Bronchial epithelial cell (primary cell): ENCODE data around the gene FAM168A. TPM values are rescaled to one million over a fixed set of nuclear protein-coding genes. Genes with fewer than 3 reads are reported as not detected.

ENCODE experiments used
- DNase-seq: peaks from one replicate; pipeline ENCODE4 v3.0.0-alpha.2; 2010; ENCODE audit warnings: low read depth
- FAIRE-seq: peaks from 2 replicates; lab custom pipeline; 2011; peaks lifted over from hg19 to GRCh38; lab: Jason Lieb, UNC
- H3K27me3 ChIP-seq: 2 replicates; pipeline ENCODE4 v1.5.1; 2011; ENCODE audit warnings: low read length; ENCODE audit not compliant: control insufficient read depth, insufficient read depth
- H3K36me3 ChIP-seq: 2 replicates; pipeline ENCODE4 v1.5.1; 2011; ENCODE audit warnings: low read length; ENCODE audit not compliant: control insufficient read depth, insufficient read depth
- H3K4me3 ChIP-seq: 2 replicates; pipeline ENCODE4 v1.5.1; 2011; ENCODE audit warnings: mild to moderate bottlenecking, low read depth, low read length, control low read depth
- total RNA-seq: library from RNA; depleted of rRNA; stranded (reverse); fragments of >200 nt; gene quantifications from 2 replicates; pipeline ENCODE4 v1.2.1, GENCODE V29; 2014
- TF ChIP-seq, protein P1 (sequence below): IDR thresholded peaks from 2 replicates; pipeline ENCODE4 v1.5.1; 2011; ENCODE audit warnings: mild to moderate bottlenecking, moderate library complexity, low read length, control low read depth, inconsistent platforms; ENCODE audit not compliant: insufficient read depth, severe bottlenecking

Gene FAM168A
- total RNA-seq, 1 donor from 2014 or later = 4.7 TPM

DNA sequence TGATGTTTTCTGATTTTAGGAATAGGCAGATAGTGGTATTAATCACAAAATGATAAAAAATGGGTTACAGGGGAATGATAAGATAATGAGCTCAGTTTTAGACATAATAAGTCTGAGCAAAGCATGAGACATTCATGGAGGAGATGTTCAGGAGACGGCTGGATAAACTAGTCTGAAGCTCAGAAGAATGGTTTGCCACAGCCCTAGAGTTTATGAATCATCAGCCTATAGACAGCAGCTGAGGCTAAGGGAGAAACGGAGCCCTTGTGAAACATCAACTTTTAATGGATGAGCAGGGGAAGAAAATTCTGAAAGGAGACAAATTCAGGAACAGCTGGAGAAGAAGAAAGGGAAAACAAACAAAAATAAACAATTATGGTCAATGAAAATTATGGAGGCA is 134.6 kb downstream of the FAM168A start:
- no peak overlapping the region for H3K4me3 ChIP-seq
- no peaks in the 10 kb centered on the region for H3K36me3 ChIP-seq
- DNase-seq = peak; percentile 53
- H3K27me3 ChIP-seq = no peaks in the 10 kb centered on the region
- no peak for FAIRE-seq
- TF ChIP-seq, protein P1, sequence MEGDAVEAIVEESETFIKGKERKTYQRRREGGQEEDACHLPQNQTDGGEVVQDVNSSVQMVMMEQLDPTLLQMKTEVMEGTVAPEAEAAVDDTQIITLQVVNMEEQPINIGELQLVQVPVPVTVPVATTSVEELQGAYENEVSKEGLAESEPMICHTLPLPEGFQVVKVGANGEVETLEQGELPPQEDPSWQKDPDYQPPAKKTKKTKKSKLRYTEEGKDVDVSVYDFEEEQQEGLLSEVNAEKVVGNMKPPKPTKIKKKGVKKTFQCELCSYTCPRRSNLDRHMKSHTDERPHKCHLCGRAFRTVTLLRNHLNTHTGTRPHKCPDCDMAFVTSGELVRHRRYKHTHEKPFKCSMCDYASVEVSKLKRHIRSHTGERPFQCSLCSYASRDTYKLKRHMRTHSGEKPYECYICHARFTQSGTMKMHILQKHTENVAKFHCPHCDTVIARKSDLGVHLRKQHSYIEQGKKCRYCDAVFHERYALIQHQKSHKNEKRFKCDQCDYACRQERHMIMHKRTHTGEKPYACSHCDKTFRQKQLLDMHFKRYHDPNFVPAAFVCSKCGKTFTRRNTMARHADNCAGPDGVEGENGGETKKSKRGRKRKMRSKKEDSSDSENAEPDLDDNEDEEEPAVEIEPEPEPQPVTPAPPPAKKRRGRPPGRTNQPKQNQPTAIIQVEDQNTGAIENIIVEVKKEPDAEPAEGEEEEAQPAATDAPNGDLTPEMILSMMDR = no peak

DNA sequence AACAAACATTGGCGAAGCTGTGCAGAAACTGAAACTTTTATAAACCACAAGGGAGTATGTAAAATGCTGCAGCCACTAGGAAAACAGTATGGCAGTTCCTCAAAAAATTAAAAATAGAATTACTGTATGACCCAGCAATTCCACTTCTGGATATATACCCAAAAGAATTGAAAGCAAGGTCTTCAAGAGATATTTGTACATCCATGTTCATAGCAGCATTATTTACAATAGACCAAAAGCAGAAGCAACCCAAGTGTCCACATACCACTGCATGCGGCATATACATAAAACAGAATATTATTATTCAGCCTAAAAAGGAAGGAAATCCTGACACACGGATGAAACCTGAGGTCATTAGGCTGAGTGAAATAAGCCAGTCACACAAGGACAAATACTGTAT is 135.9 kb downstream of the FAM168A start:
- FAIRE-seq = no peak
- no peaks in the 10 kb centered on the region for H3K36me3 ChIP-seq
- DNase-seq = no peak
- no peak overlapping the region for H3K4me3 ChIP-seq
- TF ChIP-seq, protein P1 = no peak
- H3K27me3 ChIP-seq = no peaks in the 10 kb centered on the region

DNA sequence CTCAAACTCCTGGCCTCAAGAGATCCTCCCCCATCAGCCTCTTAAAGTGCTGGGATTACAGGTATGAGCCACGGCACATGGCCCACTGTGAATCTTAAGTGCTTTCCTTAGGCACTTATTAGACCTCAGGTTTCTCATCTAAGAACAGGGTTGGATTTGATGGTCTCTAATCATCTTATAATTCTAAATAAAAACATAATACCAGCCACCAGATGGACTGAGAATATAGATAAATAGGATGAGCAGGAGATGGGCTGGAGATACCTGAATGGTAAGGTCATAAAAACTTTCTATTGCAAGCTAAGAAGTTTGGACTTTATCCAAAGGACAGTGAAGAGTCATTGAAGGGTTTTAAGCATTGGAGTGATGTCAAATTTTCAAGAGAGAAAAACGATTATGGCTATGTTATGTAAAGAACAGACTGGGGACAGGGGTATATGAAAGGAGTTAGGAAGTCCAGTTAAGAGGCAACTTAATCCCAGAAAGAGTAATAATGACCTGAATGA is 136.5 kb downstream of the FAM168A start:
- Histone ChIP-seq H3K36me3 (no peaks in the 10 kb centered on the region), H3K27me3 (no peaks in the 10 kb centered on the region), H3K4me3 (no peak overlapping the region)
- DNase-seq = no peak
- FAIRE-seq = no peak
- TF ChIP-seq, protein P1 = no peak

DNA sequence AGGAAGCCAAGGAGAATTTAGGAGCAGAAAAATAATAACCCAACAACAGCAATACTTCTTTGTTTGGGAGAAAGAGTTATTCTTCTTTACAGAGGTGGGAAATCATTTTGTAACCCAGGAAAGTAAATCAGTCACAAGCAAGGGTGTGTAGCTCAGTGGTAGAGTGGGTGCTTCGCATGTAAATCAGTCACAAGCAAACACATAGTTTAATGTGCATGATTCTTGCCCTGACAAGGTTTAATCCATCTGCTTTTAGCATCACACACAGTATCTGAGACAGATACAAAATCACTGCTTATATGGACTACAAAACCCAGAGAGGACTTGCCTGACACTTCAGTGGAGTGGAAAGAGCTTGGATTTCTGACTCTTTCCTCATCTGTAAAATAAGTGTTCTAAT is 139.7 kb downstream of the FAM168A start:
- TF ChIP-seq, protein P1 = no peak
- H3K36me3 ChIP-seq = no peaks in the 10 kb centered on the region
- no peaks in the 10 kb centered on the region for H3K27me3 ChIP-seq
- DNase-seq = no peak
- FAIRE-seq = no peak
- H3K4me3 ChIP-seq = no peak overlapping the region

DNA sequence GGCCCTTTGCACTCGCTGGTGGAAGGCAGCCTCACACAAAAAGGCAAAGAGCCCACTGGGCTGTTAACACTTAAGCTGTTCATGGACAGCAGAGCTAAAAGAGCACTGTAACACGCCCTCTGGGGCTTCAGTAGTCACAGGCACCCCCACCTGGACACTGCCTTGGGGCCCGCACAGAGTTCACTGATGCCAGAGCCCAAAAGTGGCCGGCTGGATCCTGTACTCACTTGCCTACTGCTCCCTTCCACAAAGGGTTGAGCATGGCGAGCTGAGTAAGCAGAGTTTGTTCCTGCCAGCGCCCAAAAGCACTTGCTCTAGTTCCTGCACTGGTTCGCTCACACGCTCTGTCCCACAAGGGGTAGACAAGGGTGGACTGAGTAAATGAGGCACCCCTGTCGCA is 142.9 kb downstream of the FAM168A start:
- no peak for FAIRE-seq

More for the DNA sequence above, 142.9 kb downstream of the FAM168A start:
- TF ChIP-seq, protein P1 = no peak
- H3K27me3 ChIP-seq = no peaks in the 10 kb centered on the region
- DNase-seq = no peak
- no peaks in the 10 kb centered on the region for H3K36me3 ChIP-seq
- H3K4me3 ChIP-seq = no peak overlapping the region
